ENCODE measurements around the gene RRP9.
A peak's percentile ranks its signal among the peaks of the same experiment; 100 is the strongest.

The RRP9 gene

DNA sequence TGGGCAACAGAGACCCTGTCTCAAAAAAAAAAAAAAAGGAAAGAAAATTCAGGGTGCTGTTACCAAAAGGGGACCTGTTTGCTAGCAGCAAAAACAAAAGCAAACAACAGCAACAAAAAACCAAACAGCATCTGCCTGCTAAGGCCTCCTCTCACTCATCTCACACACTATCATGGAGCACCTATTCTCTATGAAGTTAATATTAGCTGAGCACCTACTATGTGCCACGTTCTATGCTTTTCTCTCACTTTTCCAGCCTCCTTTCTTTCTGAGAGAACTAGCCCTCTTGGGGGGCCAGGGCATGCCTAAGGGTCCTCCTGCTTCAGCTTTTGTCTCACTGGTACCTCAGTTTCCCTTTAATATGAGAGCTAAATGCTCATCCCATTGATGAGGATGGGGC lies 13.0 kb upstream of the RRP9 start:
- Histone ChIP-seq H3K9me3 (ENCODE audit: severe bottlenecking) (no peaks in the 10 kb centered on the region), H3K4me3 (ENCODE audit: severe bottlenecking) (no peak overlapping the region), H3K27ac (ENCODE audit: poor library complexity, severe bottlenecking) (no peak overlapping the region), H3K36me3 (ENCODE audit: low read depth) (no peaks in the 10 kb centered on the region), H3K4me1 (ENCODE audit: insufficient read depth, poor library complexity, severe bottlenecking) (peaks cover 8% of the 10 kb centered on the region), H3K27me3 (ENCODE audit: insufficient read depth, poor library complexity, severe bottlenecking) (no peaks in the 10 kb centered on the region)
- ATAC-seq (ENCODE audit: low read depth): no peak
- TF ChIP-seq, protein P1, sequence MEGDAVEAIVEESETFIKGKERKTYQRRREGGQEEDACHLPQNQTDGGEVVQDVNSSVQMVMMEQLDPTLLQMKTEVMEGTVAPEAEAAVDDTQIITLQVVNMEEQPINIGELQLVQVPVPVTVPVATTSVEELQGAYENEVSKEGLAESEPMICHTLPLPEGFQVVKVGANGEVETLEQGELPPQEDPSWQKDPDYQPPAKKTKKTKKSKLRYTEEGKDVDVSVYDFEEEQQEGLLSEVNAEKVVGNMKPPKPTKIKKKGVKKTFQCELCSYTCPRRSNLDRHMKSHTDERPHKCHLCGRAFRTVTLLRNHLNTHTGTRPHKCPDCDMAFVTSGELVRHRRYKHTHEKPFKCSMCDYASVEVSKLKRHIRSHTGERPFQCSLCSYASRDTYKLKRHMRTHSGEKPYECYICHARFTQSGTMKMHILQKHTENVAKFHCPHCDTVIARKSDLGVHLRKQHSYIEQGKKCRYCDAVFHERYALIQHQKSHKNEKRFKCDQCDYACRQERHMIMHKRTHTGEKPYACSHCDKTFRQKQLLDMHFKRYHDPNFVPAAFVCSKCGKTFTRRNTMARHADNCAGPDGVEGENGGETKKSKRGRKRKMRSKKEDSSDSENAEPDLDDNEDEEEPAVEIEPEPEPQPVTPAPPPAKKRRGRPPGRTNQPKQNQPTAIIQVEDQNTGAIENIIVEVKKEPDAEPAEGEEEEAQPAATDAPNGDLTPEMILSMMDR (IDR thresholded peaks at IDR 0.05; ENCODE audit: poor library complexity, severe bottlenecking): no peak
- DNase-seq (ENCODE audit: low spot score): no peak

DNA sequence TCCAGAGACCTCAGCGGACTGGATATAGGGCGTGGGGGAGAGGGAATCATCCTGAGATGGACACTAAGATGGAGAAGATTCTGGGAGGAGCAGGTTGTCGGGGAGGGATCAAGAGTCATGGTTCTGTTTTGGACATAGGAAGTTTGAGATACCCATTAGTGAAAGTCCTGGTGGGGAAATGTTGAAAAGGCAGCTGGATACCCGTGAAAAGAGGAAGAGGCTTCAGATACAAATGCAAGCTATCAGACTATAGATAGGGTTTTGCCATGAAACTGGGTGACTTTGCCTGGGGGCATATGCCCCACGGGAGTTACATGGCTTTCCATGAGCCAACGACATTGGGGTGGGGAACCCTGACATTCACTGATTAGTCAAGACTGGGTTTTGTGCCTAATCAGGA lies 12.4 kb upstream of the RRP9 start:
- Histone ChIP-seq H3K27ac (ENCODE audit: poor library complexity, severe bottlenecking) (peak overlapping the region; percentile 15), H3K9me3 (ENCODE audit: severe bottlenecking) (no peaks in the 10 kb centered on the region), H3K4me1 (ENCODE audit: insufficient read depth, poor library complexity, severe bottlenecking) (peaks cover 8% of the 10 kb centered on the region), H3K36me3 (ENCODE audit: low read depth) (no peaks in the 10 kb centered on the region), H3K27me3 (ENCODE audit: insufficient read depth, poor library complexity, severe bottlenecking) (no peaks in the 10 kb centered on the region), H3K4me3 (ENCODE audit: severe bottlenecking) (no peak overlapping the region)
- TF ChIP-seq, protein P1 (IDR thresholded peaks at IDR 0.05; ENCODE audit: poor library complexity, severe bottlenecking): no peak
- DNase-seq (ENCODE audit: low spot score): no peak
- ATAC-seq (ENCODE audit: low read depth): no peak

DNA sequence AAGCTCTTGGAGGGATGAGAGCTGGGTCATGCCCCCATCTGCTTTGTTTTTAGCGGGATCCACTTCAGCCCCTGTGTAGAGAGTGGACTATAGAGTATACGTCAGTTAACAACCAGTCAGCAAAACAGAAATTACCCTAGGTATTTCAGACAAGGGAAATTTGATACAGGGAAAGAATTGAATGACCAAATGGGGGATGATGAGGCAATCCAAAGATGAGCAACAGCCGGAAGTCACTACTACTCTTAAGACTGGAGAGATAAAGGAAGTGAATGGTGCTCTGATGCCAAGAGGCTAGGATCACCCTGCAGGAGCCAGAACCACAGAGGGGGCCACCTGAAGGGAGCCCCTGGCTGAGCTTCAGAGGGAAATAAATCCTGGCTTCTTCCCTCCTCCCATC lies 11.7 kb upstream of the RRP9 start:
- Histone ChIP-seq H3K9me3 (ENCODE audit: severe bottlenecking) (no peaks in the 10 kb centered on the region), H3K36me3 (ENCODE audit: low read depth) (no peaks in the 10 kb centered on the region), H3K4me1 (ENCODE audit: insufficient read depth, poor library complexity, severe bottlenecking) (peaks cover 8% of the 10 kb centered on the region), H3K27ac (ENCODE audit: poor library complexity, severe bottlenecking) (peak overlapping the region; percentile 15), H3K4me3 (ENCODE audit: severe bottlenecking) (no peak overlapping the region), H3K27me3 (ENCODE audit: insufficient read depth, poor library complexity, severe bottlenecking) (no peaks in the 10 kb centered on the region)
- ATAC-seq (ENCODE audit: low read depth) (peak; percentile 60), DNase-seq (ENCODE audit: low spot score) (no peak)
- TF ChIP-seq, protein P1 (IDR thresholded peaks at IDR 0.05; ENCODE audit: poor library complexity, severe bottlenecking): no peak

DNA sequence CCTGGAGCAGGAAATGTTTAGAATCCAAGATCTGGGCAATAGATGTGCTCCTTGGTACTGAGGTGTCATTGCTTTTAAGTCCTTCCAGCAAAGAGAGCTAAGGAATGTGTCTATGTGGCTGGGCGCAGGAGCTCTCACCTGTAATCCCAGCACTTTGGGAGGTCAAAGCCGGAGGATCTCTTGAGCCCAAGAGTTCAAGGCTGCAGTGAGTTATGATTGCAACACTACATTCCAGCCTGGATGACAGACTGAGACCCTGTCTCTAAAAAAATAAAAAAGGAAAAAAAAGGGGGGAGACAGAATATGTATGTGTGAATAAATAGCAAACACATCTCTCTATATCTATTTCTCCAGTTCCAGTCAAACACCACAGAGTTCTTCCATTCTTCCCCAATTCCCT lies 9.2 kb upstream of the RRP9 start:
- ATAC-seq (ENCODE audit: low read depth) (no peak), DNase-seq (ENCODE audit: low spot score) (no peak)
- TF ChIP-seq, protein P1 (IDR thresholded peaks at IDR 0.05; ENCODE audit: poor library complexity, severe bottlenecking): no peak
- H3K9me3 ChIP-seq (ENCODE audit: severe bottlenecking): no peaks in the 10 kb centered on the region
- H3K4me1 ChIP-seq (ENCODE audit: insufficient read depth, poor library complexity, severe bottlenecking): peaks cover 8% of the 10 kb centered on the region
- H3K36me3 ChIP-seq (ENCODE audit: low read depth): no peaks in the 10 kb centered on the region
- H3K4me3 ChIP-seq (ENCODE audit: severe bottlenecking): no peak overlapping the region
- no peaks in the 10 kb centered on the region for H3K27me3 ChIP-seq (ENCODE audit: insufficient read depth, poor library complexity, severe bottlenecking)
- no peak overlapping the region for H3K27ac ChIP-seq (ENCODE audit: poor library complexity, severe bottlenecking)

DNA sequence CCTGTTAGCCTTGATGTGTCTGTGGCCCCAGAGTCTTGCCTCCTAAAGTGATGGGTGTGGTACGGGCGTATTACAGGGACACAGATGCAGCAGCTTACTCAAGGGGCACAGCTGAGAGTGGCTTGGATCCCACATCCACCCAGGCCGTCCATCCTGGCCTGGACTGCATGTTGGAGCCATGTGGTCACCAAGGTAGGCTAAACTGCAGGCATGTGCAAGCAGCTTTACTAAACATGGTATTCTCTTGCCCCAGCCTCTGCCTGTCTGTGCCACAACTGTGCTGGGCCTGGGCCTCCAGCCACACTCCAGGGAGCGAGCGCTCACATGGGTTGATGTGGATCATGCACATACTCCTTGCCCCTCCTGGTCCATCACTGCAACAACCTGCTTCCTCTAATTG lies 7.4 kb upstream of the RRP9 start:
- Histone ChIP-seq H3K36me3 (ENCODE audit: low read depth) (no peaks in the 10 kb centered on the region), H3K4me1 (ENCODE audit: insufficient read depth, poor library complexity, severe bottlenecking) (peaks cover 8% of the 10 kb centered on the region), H3K27me3 (ENCODE audit: insufficient read depth, poor library complexity, severe bottlenecking) (no peaks in the 10 kb centered on the region), H3K9me3 (ENCODE audit: severe bottlenecking) (no peaks in the 10 kb centered on the region), H3K27ac (ENCODE audit: poor library complexity, severe bottlenecking) (no peak overlapping the region), H3K4me3 (ENCODE audit: severe bottlenecking) (no peak overlapping the region)
- ATAC-seq (ENCODE audit: low read depth) (no peak), DNase-seq (ENCODE audit: low spot score) (no peak)
- TF ChIP-seq, protein P1 (IDR thresholded peaks at IDR 0.05; ENCODE audit: poor library complexity, severe bottlenecking): no peak

Measured in RWPE2 (cell line).